SK-N-SH (cell line): ENCODE data around the gene HTT. TPM values are rescaled to one million over a fixed set of nuclear protein-coding genes. Genes with fewer than 3 reads are reported as not detected.

Source experiments
- CTCF ChIA-PET: fragments of 300-600, 350-600 bp; formaldehyde crosslinking; extraction: SDS; loops from one replicate; lab custom pipeline; 2021; lab: Yijun Ruan, JAX
- POLR2A ChIA-PET: fragments of 350-600 bp; sonication (Branson Sonifier 250); formaldehyde crosslinking; extraction: SDS; loops from one replicate; lab custom pipeline; 2020; ENCODE audit warnings: antibody characterized with exemption, inconsistent platforms; lab: Yijun Ruan, JAX
- DNase-seq: peaks from one replicate; pipeline ENCODE4 v3.0.0; 2012
- H2AFZ ChIP-seq: fragments of 200-600 bp; sonication (generic); 2 replicates; pipeline ENCODE4 v1.8.1; 2016; ENCODE audit warnings: antibody characterized with exemption, mild to moderate bottlenecking, low read depth
- H3F3A ChIP-seq: fragments of 200-600 bp; sonication (generic); replicated peaks from 2 replicates; pipeline ENCODE3; 2016; ENCODE audit warnings: antibody characterized with exemption, mild to moderate bottlenecking; ENCODE audit not compliant: insufficient read depth
- H3K27ac ChIP-seq, 2 experiments: fragments of 200-500 bp in 1 of 2; fragments of 200-600 bp in 1 of 2; sonication (Bioruptor generic) in 1 of 2; sonication (generic), shearing (Covaris generic) in 1 of 2; 2 replicates each; pipeline versions ENCODE4 v1.5.1 to v1.6.1; 2014 to 2016; ENCODE audit warnings: low read depth in 2 of 2, inconsistent platforms in 1 of 2, low read length in 1 of 2, mild to moderate bottlenecking in 1 of 2, mixed read lengths in 1 of 2
- H3K27me3 ChIP-seq: fragments of 200-600 bp; sonication (generic), shearing (Covaris generic); 2 replicates; pipeline ENCODE4 v1.6.1; 2016; ENCODE audit warnings: mixed run types; ENCODE audit not compliant: insufficient read depth
- H3K36me3 ChIP-seq, 2 experiments: fragments of 200-500 bp in 1 of 2; fragments of 200-600 bp in 1 of 2; sonication (Bioruptor generic) in 1 of 2; sonication (generic) in 1 of 2; replicated peaks in 1 of 2; 2 replicates each; pipeline versions ENCODE3 to v1.5.1; 2014 to 2016; ENCODE audit warnings: low read length in 1 of 2, mild to moderate bottlenecking in 1 of 2; ENCODE audit not compliant: insufficient read depth in 2 of 2, control insufficient read depth in 1 of 2
- H3K4me1 ChIP-seq, 2 experiments: fragments of 200-500 bp in 1 of 2; fragments of 200-600 bp in 1 of 2; sonication (Bioruptor generic) in 1 of 2; sonication (generic), shearing (Covaris generic) in 1 of 2; 2 replicates each; pipeline versions ENCODE4 v1.5.1 to v1.6.1; 2014 to 2016; ENCODE audit warnings: low read depth in 1 of 2, low read length in 1 of 2, mixed run types in 1 of 2; ENCODE audit not compliant: insufficient read depth in 2 of 2, control insufficient read depth in 1 of 2
- H3K4me2 ChIP-seq: fragments of 200-600 bp; sonication (generic), shearing (Covaris generic); 2 replicates; pipeline ENCODE4 v1.6.1; 2017; ENCODE audit warnings: mixed run types
- H3K4me3 ChIP-seq, 2 experiments: fragments of 200-500 bp in 1 of 2; fragments of 200-600 bp in 1 of 2; sonication (Bioruptor generic) in 1 of 2; sonication (generic), shearing (Covaris generic) in 1 of 2; 2 replicates each; pipeline versions ENCODE4 v1.5.1 to v1.8.1; 2014 to 2016; ENCODE audit warnings: low read depth in 2 of 2, inconsistent platforms in 1 of 2, low read length in 1 of 2, mild to moderate bottlenecking in 1 of 2, mixed read lengths in 1 of 2, moderate library complexity in 1 of 2
- H3K79me2 ChIP-seq: fragments of 200-600 bp; sonication (generic); 2 replicates; pipeline ENCODE4 v1.8.1; 2017; ENCODE audit warnings: mild to moderate bottlenecking; ENCODE audit not compliant: insufficient read depth
- H3K9ac ChIP-seq: fragments of 200-600 bp; sonication (generic); 2 replicates; pipeline ENCODE4 v1.6.1; 2017; ENCODE audit warnings: mixed run types
- H3K9me2 ChIP-seq: fragments of 200-600 bp; sonication (generic); 2 replicates; pipeline ENCODE4 v1.6.1; 2017; ENCODE audit warnings: mixed run types
- H3K9me3 ChIP-seq: fragments of 200-600 bp; sonication (generic); 2 replicates; pipeline ENCODE4 v1.6.1; 2017; ENCODE audit warnings: mixed run types, mild to moderate bottlenecking, moderate library complexity
- H4K20me1 ChIP-seq: fragments of 200-600 bp; sonication (generic); 2 replicates; pipeline ENCODE4 v1.6.1; 2017; ENCODE audit warnings: mild to moderate bottlenecking, mixed run types; ENCODE audit not compliant: insufficient read depth
- CHD2 ChIP-seq: fragments of 150-350 bp; IDR thresholded peaks from 2 replicates; pipeline ENCODE4 v1.6.1; 2018; ENCODE audit warnings: low read length; ENCODE audit not compliant: partially characterized antibody
- ELF1 ChIP-seq: IDR thresholded peaks from 2 replicates; pipeline ENCODE4 v1.4.0; 2012
- EZH2phosphoT487 ChIP-seq: fragments of 200-600 bp; sonication (generic); IDR thresholded peaks from 2 replicates; pipeline ENCODE4 v1.6.1; 2017; ENCODE audit warnings: low read depth, mixed run types, mild to moderate bottlenecking, antibody characterized with exemption, moderate library complexity, borderline replicate concordance
- FOXM1 ChIP-seq: IDR thresholded peaks from 2 replicates; pipeline ENCODE4 v1.4.0; 2012; ENCODE audit warnings: low read depth, mild to moderate bottlenecking
- GABPA ChIP-seq: IDR thresholded peaks from 2 replicates; pipeline ENCODE4 v1.4.0; 2012; ENCODE audit warnings: low read depth, mild to moderate bottlenecking
- GATA2 ChIP-seq: sonication (generic); formaldehyde crosslinking; IDR thresholded peaks from 2 replicates; pipeline ENCODE4 v1.5.0; 2020; ENCODE audit warnings: mild to moderate bottlenecking, missing genetic modification reagents
- JUND ChIP-seq: IDR thresholded peaks from 2 replicates; pipeline ENCODE4 v1.4.0; 2012
- MEF2A ChIP-seq: IDR thresholded peaks from 2 replicates; pipeline ENCODE4 v1.4.0; 2012; ENCODE audit warnings: low read depth, borderline replicate concordance
- NFIC ChIP-seq: IDR thresholded peaks from 2 replicates; pipeline ENCODE4 v1.4.0; 2012; ENCODE audit warnings: borderline replicate concordance
- POLR2AphosphoS5 ChIP-seq: IDR thresholded peaks from 2 replicates; pipeline ENCODE4 v1.6.1; 2012; ENCODE audit warnings: low read depth, low read length
- RCOR1 ChIP-seq: fragments of 150-350 bp; IDR thresholded peaks from 2 replicates; pipeline ENCODE4 v1.6.1; 2017; ENCODE audit warnings: antibody characterized with exemption, low read length
- REST ChIP-seq: IDR thresholded peaks from 2 replicates; pipeline ENCODE4 v1.6.1; 2012; ENCODE audit warnings: mild to moderate bottlenecking, low read depth, low read length, moderate library complexity
- RXRA ChIP-seq: IDR thresholded peaks from 2 replicates; pipeline ENCODE4 v1.4.0; 2012; ENCODE audit warnings: low read depth, mild to moderate bottlenecking, borderline replicate concordance
- USF1 ChIP-seq: IDR thresholded peaks from 2 replicates; pipeline ENCODE4 v1.4.0; 2012; ENCODE audit warnings: low read depth, borderline replicate concordance
- WGBS: methylation state at CpG from one replicate; pipeline ENCODE4 v1.1.6; 2017; ENCODE audit warnings: low lambda C conversion rate; 5-methylcytosine and 5-hydroxymethylcytosine counted together
- polyA plus RNA-seq, 3 experiments: library from polyadenylated mRNA; depleted of rRNA; stranded (reverse); fragments of >200 nt; gene quantifications; 2 replicates each; pipeline ENCODE4 v1.2.3, GENCODE V29; 2012
- TF ChIP-seq, protein P1 (sequence below): IDR thresholded peaks from 2 replicates; pipeline ENCODE4 v1.4.0; 2012; ENCODE audit warnings: low read depth, borderline replicate concordance
- TF ChIP-seq, protein P2 (sequence below): fragments of 150-350 bp; IDR thresholded peaks from 2 replicates; pipeline ENCODE4 v1.6.1; 2017; ENCODE audit warnings: antibody characterized with exemption, low read length, low read depth, borderline replicate concordance
- TF ChIP-seq, protein P3 (sequence below): fragments of 150-350 bp; IDR thresholded peaks from 2 replicates; pipeline ENCODE4 v1.6.1; 2016; ENCODE audit warnings: mild to moderate bottlenecking, low read depth, low read length
- TF ChIP-seq, protein P4 (sequence below): IDR thresholded peaks from 2 replicates; pipeline ENCODE4 v1.4.0; 2012; ENCODE audit warnings: low read depth

HTT gene
- polyA plus RNA-seq, 1 of the 3 experiments (the other 2 are of a cell fraction): 11.3 TPM

GRCh38 chr4:3199653-3200422 lies 125.4 kb downstream of the HTT start (continued):
- TF ChIP-seq JUND: no peak
- no peak for TF ChIP-seq USF1
- TF ChIP-seq, protein P1, sequence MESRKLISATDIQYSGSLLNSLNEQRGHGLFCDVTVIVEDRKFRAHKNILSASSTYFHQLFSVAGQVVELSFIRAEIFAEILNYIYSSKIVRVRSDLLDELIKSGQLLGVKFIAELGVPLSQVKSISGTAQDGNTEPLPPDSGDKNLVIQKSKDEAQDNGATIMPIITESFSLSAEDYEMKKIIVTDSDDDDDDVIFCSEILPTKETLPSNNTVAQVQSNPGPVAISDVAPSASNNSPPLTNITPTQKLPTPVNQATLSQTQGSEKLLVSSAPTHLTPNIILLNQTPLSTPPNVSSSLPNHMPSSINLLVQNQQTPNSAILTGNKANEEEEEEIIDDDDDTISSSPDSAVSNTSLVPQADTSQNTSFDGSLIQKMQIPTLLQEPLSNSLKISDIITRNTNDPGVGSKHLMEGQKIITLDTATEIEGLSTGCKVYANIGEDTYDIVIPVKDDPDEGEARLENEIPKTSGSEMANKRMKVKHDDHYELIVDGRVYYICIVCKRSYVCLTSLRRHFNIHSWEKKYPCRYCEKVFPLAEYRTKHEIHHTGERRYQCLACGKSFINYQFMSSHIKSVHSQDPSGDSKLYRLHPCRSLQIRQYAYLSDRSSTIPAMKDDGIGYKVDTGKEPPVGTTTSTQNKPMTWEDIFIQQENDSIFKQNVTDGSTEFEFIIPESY: no peak
- TF ChIP-seq GABPA: no peak

GRCh38 chr4:3200423-3201090 lies 126.1 kb downstream of the HTT start:
- TF ChIP-seq, protein P2, sequence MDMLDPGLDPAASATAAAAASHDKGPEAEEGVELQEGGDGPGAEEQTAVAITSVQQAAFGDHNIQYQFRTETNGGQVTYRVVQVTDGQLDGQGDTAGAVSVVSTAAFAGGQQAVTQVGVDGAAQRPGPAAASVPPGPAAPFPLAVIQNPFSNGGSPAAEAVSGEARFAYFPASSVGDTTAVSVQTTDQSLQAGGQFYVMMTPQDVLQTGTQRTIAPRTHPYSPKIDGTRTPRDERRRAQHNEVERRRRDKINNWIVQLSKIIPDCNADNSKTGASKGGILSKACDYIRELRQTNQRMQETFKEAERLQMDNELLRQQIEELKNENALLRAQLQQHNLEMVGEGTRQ: no peak
- TF ChIP-seq POLR2AphosphoS5 (no peak), USF1 (no peak), ELF1 (no peak), RXRA (no peak), GATA2 (CRISPR knock-in tag) (no peak), NFIC (no peak), EZH2phosphoT487 (no peak), REST (no peak), MEF2A (no peak), RCOR1 (no peak), FOXM1 (no peak), CHD2 (no peak)
- TF ChIP-seq, protein P3, sequence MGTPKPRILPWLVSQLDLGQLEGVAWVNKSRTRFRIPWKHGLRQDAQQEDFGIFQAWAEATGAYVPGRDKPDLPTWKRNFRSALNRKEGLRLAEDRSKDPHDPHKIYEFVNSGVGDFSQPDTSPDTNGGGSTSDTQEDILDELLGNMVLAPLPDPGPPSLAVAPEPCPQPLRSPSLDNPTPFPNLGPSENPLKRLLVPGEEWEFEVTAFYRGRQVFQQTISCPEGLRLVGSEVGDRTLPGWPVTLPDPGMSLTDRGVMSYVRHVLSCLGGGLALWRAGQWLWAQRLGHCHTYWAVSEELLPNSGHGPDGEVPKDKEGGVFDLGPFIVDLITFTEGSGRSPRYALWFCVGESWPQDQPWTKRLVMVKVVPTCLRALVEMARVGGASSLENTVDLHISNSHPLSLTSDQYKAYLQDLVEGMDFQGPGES: no peak
- TF ChIP-seq, protein P4, sequence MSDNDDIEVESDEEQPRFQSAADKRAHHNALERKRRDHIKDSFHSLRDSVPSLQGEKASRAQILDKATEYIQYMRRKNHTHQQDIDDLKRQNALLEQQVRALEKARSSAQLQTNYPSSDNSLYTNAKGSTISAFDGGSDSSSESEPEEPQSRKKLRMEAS: no peak
- WGBS: 92% methylated on average over 8 of the region's 8 CpGs
- Histone ChIP-seq H3K36me3 (peaks cover 21 to 38% of the 10 kb centered on the region in 2 experiments), H3K9ac (no peak overlapping the region), H3K4me1 (peaks cover 0 to 13% of the 10 kb centered on the region in 2 experiments; a peak in 1 of 4 replicates), H3K27ac (no peak overlapping the region), H3K79me2 (no peaks in the 10 kb centered on the region), H3K27me3 (no peaks in the 10 kb centered on the region), H3K4me3 (no peak overlapping the region), H3K9me3 (no peaks in the 10 kb centered on the region), H3K4me2 (no peak overlapping the region), H3K9me2 (no peaks in the 10 kb centered on the region), H2AFZ (no peak overlapping the region), H3F3A (no peaks in the 10 kb centered on the region), H4K20me1 (no peaks in the 10 kb centered on the region)
- ChIA-PET CTCF (interaction anchor here (0.8 to 1.9 kb wide), 5 partner anchors 9 to 95 kb away, joined by 3 to 6 read pairs (median 3); no protein-coding TSS in a partner anchor), POLR2A (no interaction called here)
- DNase-seq: no peak
